B cell (primary cell): ENCODE measurements around the gene NTN1. TPM values are rescaled to one million over a fixed set of nuclear protein-coding genes. Genes with fewer than 3 reads are reported as not detected.

Source experiments
- ATAC-seq: fragments of 200-7000 bp; cut with Tn5 transposase; one replicate; pipeline ENCODE4 v1.10.0; 2021; ENCODE audit warnings: low read depth, mild to moderate bottlenecking, moderate number of reproducible peaks, moderate library complexity
- CTCF ChIA-PET: fragments of 350-600 bp; sonication (Branson Sonifier 250); formaldehyde crosslinking; loops from one replicate; lab custom pipeline; 2021; ENCODE audit warnings: antibody characterized with exemption, inconsistent platforms; lab: Charles Lee
- POLR2A ChIA-PET: fragments of 350-600 bp; sonication (Branson Sonifier 250); formaldehyde crosslinking; loops from one replicate; lab custom pipeline; 2021; ENCODE audit warnings: antibody characterized with exemption; lab: Charles Lee
- DNase-seq: peaks from one replicate; pipeline ENCODE4 v3.0.0; 2013
- H2AFZ ChIP-seq: 2 replicates; pipeline ENCODE4 v1.6.1; 2012; ENCODE audit warnings: mild to moderate bottlenecking, low read depth, low read length; ENCODE audit not compliant: insufficient read depth, poor library complexity, severe bottlenecking
- H3K27ac ChIP-seq, 2 donors: 1 replicate in 1 of 2; 2 replicates in 1 of 2; pipeline ENCODE4 v1.5.1; 2012 to 2013; ENCODE audit warnings: low read length in 2 of 2, mild to moderate bottlenecking in 2 of 2, moderate library complexity in 1 of 2
- H3K27me3 ChIP-seq, 4 experiments: fragments of 200-600 bp in 1 of 4; sonication (generic) in 1 of 4; replicated peaks in 1 of 4; 1 replicate in 2 of 4; 2 replicates in 2 of 4; pipeline versions ENCODE4 v1.6.1 to v1.7.0; 2013 to 2016; ENCODE audit warnings: low read length in 3 of 4, mild to moderate bottlenecking in 2 of 4, mixed read lengths in 1 of 4, moderate library complexity in 1 of 4; ENCODE audit not compliant: insufficient read depth in 4 of 4, control insufficient read depth in 3 of 4; ENCODE audit errors: control extremely low read depth in 1 of 4
- H3K36me3 ChIP-seq, 2 experiments: replicated peaks in 1 of 2; 1 replicate in 1 of 2; 2 replicates in 1 of 2; pipeline versions ENCODE4 v1.6.1 to v1.7.1; 2013; ENCODE audit warnings: low read length in 1 of 2; ENCODE audit not compliant: insufficient read depth in 2 of 2, control insufficient read depth in 1 of 2; ENCODE audit errors: control extremely low read depth in 1 of 2, extremely low read depth in 1 of 2
- H3K4me1 ChIP-seq, 2 donors: fragments of 200-600 bp in 1 of 2; sonication (generic) in 1 of 2; 1 replicate in 1 of 2; 2 replicates in 1 of 2; pipeline versions ENCODE4 v1.5.1 to v1.6.1; 2013 to 2017; ENCODE audit warnings: low read length in 2 of 2; ENCODE audit not compliant: control insufficient read depth in 2 of 2, insufficient read depth in 2 of 2
- H3K4me2 ChIP-seq: replicated peaks from 2 replicates; pipeline ENCODE3; 2012; ENCODE audit warnings: mild to moderate bottlenecking, low read depth, low read length; ENCODE audit not compliant: poor library complexity, severe bottlenecking
- H3K4me3 ChIP-seq, 5 experiments: fragments of 200-600 bp in 1 of 5; sonication (generic) in 1 of 5; 1 replicate in 3 of 5; 2 replicates in 2 of 5; pipeline versions ENCODE4 v1.5.1 to v1.7.0; 2011 to 2016; ENCODE audit warnings: low read length in 4 of 5, mild to moderate bottlenecking in 4 of 5, low read depth in 2 of 5, control low read depth in 1 of 5, moderate library complexity in 1 of 5; ENCODE audit not compliant: insufficient read depth in 1 of 5; ENCODE audit errors: control extremely low read depth in 1 of 5, extremely low read depth in 1 of 5
- H3K79me2 ChIP-seq: fragments of 200-600 bp; sonication (generic); one replicate; pipeline ENCODE4 v1.6.0; 2016; ENCODE audit warnings: low read length; ENCODE audit not compliant: control insufficient read depth, insufficient read depth
- H3K9ac ChIP-seq: fragments of 200-600 bp; sonication (generic); 2 replicates; pipeline ENCODE4 v1.6.1; 2017; ENCODE audit warnings: mild to moderate bottlenecking, low read length, moderate library complexity
- H3K9me3 ChIP-seq, 3 donors: one replicate each; pipeline versions ENCODE4 v1.6.1 to v1.7.1; 2013; ENCODE audit warnings: low read length in 2 of 3; ENCODE audit not compliant: control insufficient read depth in 2 of 3, insufficient read depth in 1 of 3; ENCODE audit errors: control extremely low read depth in 1 of 3
- H4K20me1 ChIP-seq: 2 replicates; pipeline ENCODE4 v1.6.0; 2012; ENCODE audit warnings: mild to moderate bottlenecking, low read length; ENCODE audit not compliant: insufficient read depth, control insufficient read depth, poor library complexity, severe bottlenecking
- H3K27ac Mint-ChIP-seq: one replicate; pipeline ENCODE4 v1.8.0; 2021; ENCODE audit warnings: mixed read lengths
- H3K27me3 Mint-ChIP-seq: one replicate; pipeline ENCODE4 v1.8.0; 2021; ENCODE audit warnings: mixed read lengths
- H3K4me1 Mint-ChIP-seq: one replicate; pipeline ENCODE4 v1.8.0; 2021; ENCODE audit warnings: mixed read lengths
- H3K4me3 Mint-ChIP-seq: one replicate; pipeline ENCODE4 v1.8.0; 2021; ENCODE audit warnings: mixed read lengths
- H3K9me3 Mint-ChIP-seq: one replicate; pipeline ENCODE4 v1.8.0; 2022; ENCODE audit warnings: mixed read lengths; ENCODE audit not compliant: insufficient read depth
- CTCF ChIP-seq: fragments of 200-600 bp; IDR thresholded peaks from one replicate; pipeline ENCODE4 v1.8.0; 2022; ENCODE audit warnings: antibody characterized with exemption, mild to moderate bottlenecking
- EZH2 ChIP-seq: IDR thresholded peaks from 2 replicates; pipeline ENCODE4 v1.6.1; 2012; ENCODE audit warnings: borderline replicate concordance, low read depth, mild to moderate bottlenecking, moderate library complexity, low read length; ENCODE audit not compliant: insufficient read depth, poor library complexity, severe bottlenecking
- whole genome bisulfite sequencing: methylation state at CpG from one replicate; pipeline ENCODE4 v1.1.5; 2013; ENCODE audit warnings: missing lambda C conversion rate; ENCODE audit not compliant: insufficient coverage; 5-methylcytosine and 5-hydroxymethylcytosine counted together
- intact Hi-C: fragments of 100-400 bp; cut with micrococcal nuclease; formaldehyde crosslinking; loops from one replicate; pipeline ENCODE4 v1.10.0; 2022
- polyA plus RNA-seq: library from polyadenylated mRNA; depleted of rRNA; stranded (reverse); fragments of >200 nt; gene quantifications from 2 replicates; pipeline ENCODE4 v1.2.3, GENCODE V29; 2012
- total RNA-seq, 2 donors: library from RNA; stranded (reverse); fragments of 120-200 nt in 1 of 2; gene quantifications; 1 replicate in 1 of 2; 2 replicates in 1 of 2; pipeline versions ENCODE4 v1.2.3 to v1.2.4, GENCODE V29; 2013 to 2022

The NTN1 gene
- total and polyA plus RNA-seq, 2 donors (not counting 1 experiment from before 2014, with no cell fraction given) = 0.10 to 0.25 TPM

GRCh38 chr17:9072696-9073339 is 51.5 kb downstream of the NTN1 start:
- no peaks in the 10 kb centered on the region for H3K36me3 ChIP-seq
- H3K27me3 ChIP-seq = no peaks in the 10 kb centered on the region
- DNase-seq = no peak
- no peaks in the 10 kb centered on the region for H3K79me2 ChIP-seq
- Mint-ChIP-seq H3K9me3 (no peaks in the 10 kb centered on the region), H3K27ac (no peak overlapping the region), H3K27me3 (peaks cover 16% of the 10 kb centered on the region), H3K4me1 (no peaks in the 10 kb centered on the region), H3K4me3 (no peak overlapping the region)
- no peak overlapping the region for H3K9ac ChIP-seq
- H3K4me2 ChIP-seq = no peak overlapping the region
- POLR2A ChIA-PET = no interaction called here
- intact Hi-C loops = no loop called here
- no peaks in the 10 kb centered on the region for H4K20me1 ChIP-seq
- H3K4me1 ChIP-seq = no peaks in the 10 kb centered on the region
- CTCF ChIA-PET = no interaction called here
- TF ChIP-seq EZH2 (no peak), CTCF (no peak)
- H3K27ac ChIP-seq = no peak overlapping the region
- no peak overlapping the region for H3K4me3 ChIP-seq
- 83% methylated on average over 15 of the region's 17 CpGs for WGBS
- ATAC-seq = no peak
- no peak overlapping the region for H2AFZ ChIP-seq
- no peaks in the 10 kb centered on the region for H3K9me3 ChIP-seq

GRCh38 chr17:9074131-9074530 is 52.8 kb downstream of the NTN1 start:
- no peaks in the 10 kb centered on the region for H3K4me1 ChIP-seq
- Mint-ChIP-seq H3K4me1 (no peaks in the 10 kb centered on the region), H3K4me3 (no peak overlapping the region), H3K27me3 (peaks cover 12% of the 10 kb centered on the region), H3K9me3 (no peaks in the 10 kb centered on the region), H3K27ac (no peak overlapping the region)
- DNase-seq = no peak
- no peaks in the 10 kb centered on the region for H3K79me2 ChIP-seq
- H3K4me2 ChIP-seq = no peak overlapping the region
- H2AFZ ChIP-seq = no peak overlapping the region
- ChIA-PET POLR2A (no interaction called here), CTCF (no interaction called here)
- H3K9me3 ChIP-seq = peaks cover 0 to 3% (median 0%) of the 10 kb centered on the region in 3 donors
- no peaks in the 10 kb centered on the region for H3K36me3 ChIP-seq
- no peak for TF ChIP-seq EZH2
- no peak for TF ChIP-seq CTCF
- 98% methylated on average over 16 of the region's 16 CpGs for WGBS
- no peaks in the 10 kb centered on the region for H4K20me1 ChIP-seq
- ATAC-seq = no peak
- intact Hi-C loops = no loop called here
- no peaks in the 10 kb centered on the region for H3K27me3 ChIP-seq
- H3K4me3 ChIP-seq = no peak overlapping the region
- H3K27ac ChIP-seq = no peak overlapping the region
- no peak overlapping the region for H3K9ac ChIP-seq
